Motor neuron (in vitro differentiated cells): ENCODE data around the gene PROCA1. TPM values are rescaled to one million over a fixed set of nuclear protein-coding genes. Genes with fewer than 3 reads are reported as not detected.

Experiments used
- ATAC-seq, 8 experiments: fragments of 200-7000 bp; cut with Tn5 transposase; replicated peaks in 6 of 8; 2 replicates each; pipeline ENCODE4 v1.8.0; 2021; ENCODE audit warnings: mild to moderate bottlenecking in 8 of 8, moderate library complexity in 8 of 8
- H3K27ac ChIP-seq, 2 donors: fragments of 250-450 bp; sonication (Bioruptor Pico); 2 replicates each; pipeline ENCODE4 v1.9.0; 2021; ENCODE audit warnings: antibody characterized with exemption in 2 of 2, mild to moderate bottlenecking in 2 of 2, moderate library complexity in 1 of 2
- H3K4me1 ChIP-seq, 2 donors: fragments of 250-450 bp; sonication (Bioruptor Pico); replicated peaks in 1 of 2; 2 replicates each; pipeline ENCODE4 v1.6.1; 2021; ENCODE audit warnings: antibody characterized with exemption in 2 of 2, mild to moderate bottlenecking in 2 of 2, moderate library complexity in 1 of 2
- H3K4me3 ChIP-seq, 5 donors: fragments of 250-450 bp; sonication (Bioruptor Pico); 2 replicates each; pipeline ENCODE4 v1.9.0; 2021; ENCODE audit warnings: antibody characterized with exemption in 5 of 5, mild to moderate bottlenecking in 5 of 5, moderate library complexity in 4 of 5
- WGBS, 10 experiments: fragments of 450-650 bp; shearing (Covaris generic); methylation state at CpG; one replicate each; pipeline ENCODE4 v1.0.0; 2022; 5-methylcytosine and 5-hydroxymethylcytosine counted together
- in situ Hi-C, 9 experiments: fragments of 400-800 bp; cut with MboI; loops; one replicate each; pipeline ENCODE4 v1.15.0; 2021; ENCODE audit warnings: low sequenced_read_pairs in 9 of 9, low pct_unique_long_range_greater_than_20kb in 2 of 9; ENCODE audit not compliant: unreplicated experiment in 9 of 9
- total RNA-seq, 8 experiments: library from RNA; unstranded; fragments of 300-600 nt; gene quantifications; 2 replicates each; pipeline versions ENCODE4 v1.2.3 to v1.2.4, GENCODE V29; 2022

The PROCA1 gene
- total RNA-seq, 8 experiments from 2014 or later, result 0.66 to 10.4 (median 5.7) TPM

DNA sequence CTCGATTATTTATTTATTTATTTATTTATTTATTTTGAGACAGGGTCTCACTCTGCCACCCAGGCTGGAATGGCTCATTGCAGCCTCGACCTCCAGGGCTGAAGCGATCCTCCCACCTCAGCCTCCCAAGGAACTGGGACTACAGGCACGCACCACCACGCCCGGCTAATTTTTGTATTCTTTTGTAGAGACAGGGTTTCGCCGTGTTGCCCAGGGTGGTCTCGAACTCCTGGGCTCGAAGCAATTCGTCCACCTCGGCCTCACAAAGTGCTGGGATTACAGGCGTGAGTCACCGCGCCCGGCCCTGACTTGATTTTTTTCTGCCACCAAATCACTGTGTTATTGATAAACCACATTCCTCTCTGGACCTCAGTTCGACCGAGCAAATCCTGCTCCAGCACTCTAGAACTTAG is 7.3 kb upstream of the PROCA1 start:
- peak overlapping the region; percentile 87 to 94 (median 93) for H3K4me3 ChIP-seq
- in situ Hi-C loops, result loop anchor here in 1 of 9 experiments (25.0 kb wide), 1 partner anchor 107 kb away; the partner anchor contains the start of gene RSKR
- H3K4me1 ChIP-seq, result peaks cover 18 to 26% of the 10 kb centered on the region in 2 donors
- peak overlapping the region; percentile 90 to 94 for H3K27ac ChIP-seq
- 11 to 73% (median 33%) methylated on average over 1 to 18 of the region's 18 CpGs; no CpG with 5 or more reads in 1 of the 10 experiments for WGBS, 10 experiments
- peak in 2 of 8 experiments; percentile 3 to 11 for ATAC-seq

DNA sequence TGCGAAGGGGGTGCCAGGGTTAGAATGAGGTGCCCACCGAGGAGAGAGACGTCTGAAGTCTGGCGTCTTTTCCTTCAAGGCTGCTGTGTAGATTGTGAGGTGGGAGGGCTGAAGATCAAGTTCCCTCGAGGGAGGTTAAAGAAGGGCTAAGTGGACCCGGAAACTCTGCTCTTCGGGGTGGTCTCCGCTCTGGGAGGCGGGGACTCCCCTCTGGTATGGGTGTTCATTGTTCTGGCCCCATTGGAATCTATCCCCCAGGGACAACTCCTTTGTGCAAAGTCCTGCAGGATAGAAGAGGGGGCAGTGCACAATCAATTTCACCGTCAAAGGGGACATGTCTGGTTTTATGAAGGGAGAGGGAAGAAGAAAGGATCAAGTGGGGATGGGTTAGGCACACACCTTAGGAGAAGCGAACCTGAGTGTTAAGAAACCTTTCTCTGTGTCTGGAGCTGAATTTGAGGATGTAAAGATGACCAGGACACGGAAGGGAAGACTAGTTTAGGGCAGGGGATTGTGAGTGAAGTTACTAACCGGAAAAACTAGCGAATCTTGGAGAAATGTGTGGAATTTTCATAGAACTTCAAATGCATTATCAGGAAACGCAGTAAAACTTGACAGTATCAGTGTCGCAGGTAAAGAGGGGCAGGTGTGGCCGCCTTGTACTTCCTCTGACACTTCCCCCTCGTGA is 6.8 kb upstream of the PROCA1 start:
- H3K27ac ChIP-seq, result peak overlapping the region; percentile 72 to 90
- no peak for ATAC-seq
- in situ Hi-C loops, result loop anchor here in 1 of 9 experiments (25.0 kb wide), 1 partner anchor 106 kb away; the partner anchor contains the start of gene RSKR
- 11 to 69% (median 41%) methylated on average over 3 to 13 of the region's 18 CpGs; no CpG with 5 or more reads in 2 of the 10 experiments for WGBS, 10 experiments
- H3K4me3 ChIP-seq, result peak overlapping the region; percentile 26 to 93 (median 36)
- peaks cover 18 to 26% of the 10 kb centered on the region in 2 donors for H3K4me1 ChIP-seq

DNA sequence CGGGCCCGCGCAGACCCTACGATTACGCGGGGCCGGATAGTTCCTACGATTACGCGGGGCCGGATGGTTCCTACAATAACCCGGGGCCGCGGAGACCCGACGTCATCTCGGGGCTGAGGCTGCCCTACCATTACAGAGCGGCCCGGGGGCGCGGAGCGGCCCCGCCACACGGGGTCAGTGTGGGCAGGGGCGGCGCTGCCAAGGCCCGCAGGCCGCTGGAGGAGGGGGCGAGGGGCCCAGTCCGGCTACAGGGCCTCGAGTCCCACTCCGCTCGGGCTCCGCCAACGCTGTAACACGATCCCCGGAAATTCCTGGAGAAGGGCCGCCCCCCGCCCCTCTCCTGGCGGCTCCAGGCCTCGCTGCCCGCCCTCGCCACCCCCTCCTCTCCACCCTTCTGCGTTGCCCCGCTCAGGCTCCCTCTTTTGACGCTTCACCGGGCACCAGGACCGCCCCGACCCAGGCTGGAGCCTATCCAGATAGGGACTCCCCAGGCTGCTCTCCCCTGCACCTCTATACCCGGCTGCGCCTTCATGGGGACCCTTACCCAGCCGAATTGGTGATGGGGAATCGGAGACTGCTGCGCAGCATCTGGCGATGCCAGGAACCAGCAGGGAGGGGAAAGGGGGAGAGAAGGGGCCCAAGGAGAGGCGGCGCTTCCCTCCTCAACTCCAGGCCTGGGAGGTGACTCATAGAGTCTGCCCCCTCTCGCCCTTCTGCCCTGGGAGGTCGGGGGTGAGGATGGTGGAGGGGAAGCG is 6.1 kb upstream of the PROCA1 start, which contains the start of gene RAB34:
TSS of gene RAB34 (minus strand) at position 291 of the 755 bp plus-strand sequence. CDS start 602 bp downstream, outside the sequence.
- peak within 1 kb of the TSS; percentile 26 to 93 (median 36) for H3K4me3 ChIP-seq
- H3K4me1 ChIP-seq, result peaks cover 19 to 26% of the 10 kb centered on the region in 2 donors
- ATAC-seq, result peak; percentile 5 to 65 (median 47)
- WGBS, 10 experiments, result 0% methylated on average over 3 of the region's 60 CpGs; no CpG with 5 or more reads in 9 of the 10 experiments
- in situ Hi-C loops, result loop anchor here in 1 of 9 experiments (25.0 kb wide), 1 partner anchor 105 kb away; the partner anchor contains the start of gene RSKR
- H3K27ac ChIP-seq, result peak within 1 kb of the TSS; percentile 65 to 72

DNA sequence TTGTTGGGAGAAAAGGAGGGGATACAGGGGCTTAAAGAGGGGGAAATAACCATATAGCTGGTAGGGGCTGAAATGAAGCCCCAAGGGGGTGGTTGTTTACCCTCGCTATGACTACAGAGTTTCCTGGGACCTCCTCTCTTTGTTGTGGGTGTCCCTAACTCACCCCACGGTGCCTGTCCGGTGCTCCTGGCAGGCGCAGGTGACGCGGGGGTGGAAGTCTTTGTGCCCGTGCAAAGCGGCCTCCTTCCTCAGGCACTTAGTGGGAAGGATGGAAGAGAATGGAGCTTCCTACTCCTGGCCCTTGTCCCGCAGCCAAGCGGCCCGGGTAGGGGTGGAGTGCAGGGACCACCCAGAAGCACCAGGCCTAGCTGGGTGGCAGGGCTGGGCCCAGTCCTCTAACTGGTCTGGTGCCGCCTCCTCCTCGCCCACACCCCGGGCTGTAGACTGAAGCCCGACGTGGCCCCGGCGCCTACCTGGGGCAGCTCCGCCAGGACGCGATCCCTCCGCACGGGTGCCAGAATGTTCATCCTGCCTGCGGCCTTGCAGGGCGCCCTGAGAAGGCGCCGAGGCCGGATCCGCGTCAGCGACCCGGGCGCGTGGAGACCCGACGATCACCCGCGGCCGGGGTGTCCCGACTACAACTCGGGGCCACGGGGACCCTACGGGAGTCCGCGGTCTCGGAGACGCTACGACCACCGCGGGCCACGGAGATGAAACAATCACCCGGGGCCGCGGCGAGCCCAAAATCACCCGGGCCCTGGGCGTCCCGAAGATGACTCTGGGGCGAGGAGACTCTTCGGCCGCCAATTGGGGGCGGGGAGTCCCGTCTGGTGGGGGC is 5.3 kb upstream of the PROCA1 start:
- Histone ChIP-seq H3K4me3 (peak overlapping the region; percentile 26 to 93 (median 36)), H3K4me1 (peaks cover 27 to 32% of the 10 kb centered on the region in 2 donors), H3K27ac (peak overlapping the region; percentile 45 to 65)
- 0 to 20% (median 5%) methylated on average over 1 to 12 of the region's 63 CpGs; no CpG with 5 or more reads in 3 of the 10 experiments for WGBS, 10 experiments
- in situ Hi-C loops, result loop anchor here in 1 of 9 experiments (25.0 kb wide), 1 partner anchor 105 kb away; the partner anchor contains the start of gene RSKR
- ATAC-seq, result peak in 3 of 8 experiments; percentile 0 to 1 (median 1)

DNA sequence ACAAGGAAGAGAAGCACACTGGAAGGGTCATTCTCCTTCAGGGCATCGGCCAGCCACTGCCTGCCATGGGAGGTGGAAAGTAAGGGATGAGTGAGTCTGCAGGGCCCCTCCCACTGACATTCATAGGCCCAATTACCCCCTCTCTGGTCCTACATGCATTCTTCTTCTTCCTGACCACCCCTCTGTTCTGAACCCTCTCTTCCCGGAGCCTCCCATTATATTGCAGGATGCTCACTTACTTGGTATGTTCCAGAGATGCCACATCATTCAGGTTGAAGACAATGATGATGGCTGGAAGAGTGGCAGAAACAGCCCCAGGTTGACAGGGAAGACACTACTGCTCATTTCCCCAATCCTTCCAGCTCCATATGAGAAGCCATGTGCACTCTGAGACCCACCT is 3.5 kb upstream of the PROCA1 start:
- in situ Hi-C loops, result loop anchor here in 1 of 9 experiments (25.0 kb wide), 1 partner anchor 103 kb away; the partner anchor contains the start of gene RSKR
- peaks cover 19 to 21% of the 10 kb centered on the region in 2 donors for H3K4me1 ChIP-seq
- H3K4me3 ChIP-seq, result no peak overlapping the region
- WGBS, 10 experiments, result 20 to 100% (median 100%) methylated on average over 1 to 2 of the region's 2 CpGs; no CpG with 5 or more reads in 4 of the 10 experiments
- H3K27ac ChIP-seq, result no peak overlapping the region
- ATAC-seq, result no peak

DNA sequence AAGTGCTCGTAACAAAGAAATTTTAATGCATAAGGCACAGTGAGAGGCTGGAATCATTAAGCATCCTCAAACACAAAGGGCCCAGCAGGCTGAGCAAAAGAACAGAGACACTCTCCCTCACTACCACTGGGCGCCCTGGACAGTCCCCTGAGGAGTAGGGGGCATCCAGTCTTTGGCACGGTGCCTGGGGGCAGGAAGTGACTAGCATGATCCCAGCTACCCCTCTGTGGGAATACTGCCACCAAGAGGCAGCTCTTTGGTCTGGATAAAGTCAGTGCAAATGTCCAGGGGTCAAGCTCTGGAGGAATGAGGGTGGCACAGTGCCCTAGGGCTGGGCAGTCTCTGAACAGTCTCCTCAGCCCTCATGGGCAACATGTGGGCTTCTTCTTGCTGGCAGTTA is 2.6 kb upstream of the PROCA1 start:
- Histone ChIP-seq H3K4me3 (no peak overlapping the region), H3K4me1 (peaks cover 25 to 26% of the 10 kb centered on the region in 2 donors), H3K27ac (no peak overlapping the region)
- ATAC-seq, result no peak
- 60 to 100% (median 92%) methylated on average over 1 to 3 of the region's 3 CpGs; no CpG with 5 or more reads in 6 of the 10 experiments for WGBS, 10 experiments
- in situ Hi-C loops, result loop anchor here in 1 of 9 experiments (25.0 kb wide), 1 partner anchor 102 kb away; the partner anchor contains the start of gene RSKR

DNA sequence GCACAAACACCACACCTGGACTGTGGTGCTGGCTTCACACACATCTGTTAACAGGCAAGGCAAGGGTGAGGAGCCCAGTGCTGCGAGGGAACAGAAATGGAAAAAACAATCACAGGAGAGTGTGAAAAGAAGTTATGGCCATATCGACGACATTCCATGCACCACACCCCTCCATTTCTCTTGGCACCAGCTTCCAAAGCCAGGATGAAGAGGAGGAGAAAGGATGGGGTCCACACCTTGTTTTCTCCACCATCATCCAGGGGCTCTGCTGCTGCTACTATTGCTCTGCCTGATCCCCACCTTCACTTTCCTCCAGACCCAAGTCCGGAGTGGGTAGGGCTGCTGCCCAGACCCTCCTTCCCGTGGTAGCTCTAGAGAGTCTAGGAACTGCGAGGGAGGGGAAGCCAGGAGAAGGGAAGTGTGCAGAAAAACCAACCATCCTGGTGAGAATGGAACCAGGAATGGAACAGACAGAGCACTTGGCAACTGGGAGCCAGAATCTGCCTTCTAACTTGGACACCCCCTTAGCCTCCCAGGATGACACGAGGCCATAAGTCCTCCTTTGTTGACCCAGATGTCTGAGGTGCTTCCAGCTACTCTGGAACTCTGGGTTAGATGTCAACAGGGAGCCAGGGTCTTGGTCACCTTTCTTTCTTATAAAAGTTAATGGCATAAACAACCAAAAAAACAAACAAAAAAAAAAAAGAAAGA is 1.2 kb upstream of the PROCA1 start:
- WGBS, 10 experiments, result 77 to 100% (median 100%) methylated on average over 1 to 5 of the region's 7 CpGs; no CpG with 5 or more reads in 3 of the 10 experiments
- ATAC-seq, result no peak
- Histone ChIP-seq H3K4me3 (no peak overlapping the region), H3K27ac (peak overlapping the region; percentile 86), H3K4me1 (peaks cover 15 to 17% of the 10 kb centered on the region in 2 donors)
- in situ Hi-C loops, result loop anchor here in 1 of 9 experiments (25.0 kb wide), 1 partner anchor 101 kb away; the partner anchor contains the start of gene RSKR

DNA sequence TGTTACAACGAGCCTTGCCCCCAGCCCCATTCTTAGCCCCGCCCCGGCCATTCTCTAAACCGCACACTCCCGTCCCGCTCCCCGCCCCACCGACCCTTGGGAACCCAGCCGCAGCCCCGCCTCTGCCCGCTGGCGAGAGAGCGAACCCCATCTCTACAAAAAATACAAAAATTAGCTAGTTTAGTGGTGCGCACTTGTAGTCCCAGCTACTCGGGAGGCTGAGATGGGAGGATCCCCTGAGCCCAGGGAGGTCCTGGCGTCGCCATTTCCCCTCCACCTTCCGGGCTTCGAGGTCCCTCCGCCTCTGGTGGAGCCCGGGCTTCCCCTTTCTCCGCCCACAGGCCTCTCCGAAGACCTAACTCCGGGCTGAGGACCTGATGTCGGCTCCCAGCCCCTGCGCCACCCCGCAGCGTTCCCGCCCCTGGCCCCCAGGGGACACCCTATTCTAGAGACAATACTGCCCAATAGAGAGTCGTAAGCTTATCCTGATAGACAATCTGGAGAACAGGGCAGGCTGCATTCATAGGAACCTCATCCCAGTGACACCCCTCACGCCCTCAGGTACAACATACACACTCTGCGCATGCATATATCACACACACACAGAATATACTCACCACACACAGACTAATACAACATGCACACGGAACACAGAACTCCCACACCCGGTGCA is 480 bp upstream of the PROCA1 start:
- Histone ChIP-seq H3K4me3 (peak overlapping the region; percentile 19 to 69 (median 61)), H3K4me1 (peaks cover 15 to 17% of the 10 kb centered on the region in 2 donors), H3K27ac (peak overlapping the region; percentile 86)
- WGBS, 10 experiments, result 40 to 100% methylated on average over 1 of the region's 34 CpGs; no CpG with 5 or more reads in 8 of the 10 experiments
- ATAC-seq, result no peak
- in situ Hi-C loops, result loop anchor here in 1 of 9 experiments (25.0 kb wide), 1 partner anchor 100 kb away; the partner anchor contains the start of gene RSKR

DNA sequence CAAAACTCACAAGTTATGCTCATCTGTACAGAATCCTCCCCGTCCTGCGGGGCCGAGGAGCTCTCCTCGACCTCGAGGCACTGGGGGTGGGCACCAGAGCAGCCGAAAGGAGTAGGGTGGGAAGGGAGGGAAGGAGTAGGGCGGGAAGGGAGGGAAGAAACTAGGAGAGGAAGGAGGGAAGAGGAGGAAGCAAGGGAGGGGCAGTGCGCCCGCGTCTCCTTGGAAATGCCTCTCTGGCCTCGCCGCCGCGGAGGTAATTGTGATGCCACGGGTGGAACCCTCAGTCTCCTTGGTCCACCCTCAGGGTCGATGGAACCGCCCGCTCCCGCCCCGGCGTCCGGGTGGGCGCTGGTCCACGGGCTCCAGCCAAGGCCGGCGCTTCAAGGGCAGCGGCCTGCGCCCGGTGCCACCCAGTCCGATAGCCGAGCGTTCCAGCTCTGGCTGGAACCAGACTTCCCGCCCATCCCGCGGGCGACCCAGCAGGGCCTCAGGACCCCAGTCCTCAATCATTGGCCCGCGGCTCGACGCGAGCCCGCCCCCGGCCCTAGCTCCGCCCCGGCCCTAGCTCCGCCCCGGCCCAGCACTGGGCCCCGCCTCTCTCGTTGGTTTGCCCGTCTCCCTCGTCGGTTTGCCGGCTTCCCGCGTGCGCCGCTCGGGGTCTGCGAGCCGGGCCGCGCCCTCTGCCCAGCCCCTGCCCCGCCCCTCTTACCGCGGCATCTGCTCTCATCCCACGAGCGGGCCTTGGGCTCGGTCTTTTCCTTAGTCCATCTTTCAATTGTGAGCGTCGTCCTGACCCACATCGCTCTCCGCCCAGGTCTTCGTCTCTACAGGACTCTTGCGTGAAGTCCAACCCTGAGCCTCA is 596 bp downstream of the PROCA1 start:
- Histone ChIP-seq H3K4me1 (peaks cover 15 to 17% of the 10 kb centered on the region in 2 donors), H3K27ac (peak overlapping the region; percentile 88 to 93), H3K4me3 (peak overlapping the region; percentile 52 to 69 (median 61))
- ATAC-seq, result peak; percentile 87 to 93 (median 92)
- 0% methylated on average over 1 of the region's 74 CpGs; no CpG with 5 or more reads in 9 of the 10 experiments for WGBS, 10 experiments
- in situ Hi-C loops, result loop anchor here in 1 of 9 experiments (25.0 kb wide), 1 partner anchor 99 kb away; the partner anchor contains the start of gene RSKR

DNA sequence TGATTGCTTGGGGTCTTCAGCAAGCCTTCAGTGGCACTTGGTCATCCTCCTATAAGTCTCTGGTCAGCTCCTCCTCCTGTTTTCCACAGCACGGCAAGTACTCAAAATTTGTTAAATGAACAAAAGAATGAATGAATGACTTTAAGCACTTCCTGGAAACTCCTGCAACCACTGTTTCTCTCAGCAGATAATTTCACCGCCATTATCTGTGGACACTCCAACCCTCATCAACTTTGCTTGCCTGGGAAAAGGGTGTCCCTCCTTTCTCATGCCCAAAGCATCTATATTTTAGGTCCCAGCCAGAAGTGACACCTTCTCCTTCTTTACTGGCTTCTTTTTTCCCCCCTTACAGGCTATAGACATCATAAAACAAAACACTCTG is 4.4 kb downstream of the PROCA1 start:
- 40 to 100% (median 75%) methylated on average over 1 to 2 of the region's 2 CpGs; no CpG with 5 or more reads in 3 of the 10 experiments for WGBS, 10 experiments

More for the DNA sequence above, 4.4 kb downstream of the PROCA1 start:
- Histone ChIP-seq H3K27ac (no peak overlapping the region), H3K4me1 (peaks cover 10 to 12% of the 10 kb centered on the region in 2 donors), H3K4me3 (no peak overlapping the region)
- ATAC-seq, result no peak
- in situ Hi-C loops, result loop anchor here in 1 of 9 experiments (25.0 kb wide), 1 partner anchor 95 kb away; the partner anchor contains the start of gene RSKR
